GM19438 (cell line): Measurements from ENCODE around the gene SAMD4B.

Source experiments
- ATAC-seq: cut with Tn5 transposase; IDR thresholded peaks from one replicate; pipeline ENCODE4 v1.9.1; 2021; ENCODE audit warnings: low read depth; ENCODE audit not compliant: unreplicated experiment

The SAMD4B gene, protein sequence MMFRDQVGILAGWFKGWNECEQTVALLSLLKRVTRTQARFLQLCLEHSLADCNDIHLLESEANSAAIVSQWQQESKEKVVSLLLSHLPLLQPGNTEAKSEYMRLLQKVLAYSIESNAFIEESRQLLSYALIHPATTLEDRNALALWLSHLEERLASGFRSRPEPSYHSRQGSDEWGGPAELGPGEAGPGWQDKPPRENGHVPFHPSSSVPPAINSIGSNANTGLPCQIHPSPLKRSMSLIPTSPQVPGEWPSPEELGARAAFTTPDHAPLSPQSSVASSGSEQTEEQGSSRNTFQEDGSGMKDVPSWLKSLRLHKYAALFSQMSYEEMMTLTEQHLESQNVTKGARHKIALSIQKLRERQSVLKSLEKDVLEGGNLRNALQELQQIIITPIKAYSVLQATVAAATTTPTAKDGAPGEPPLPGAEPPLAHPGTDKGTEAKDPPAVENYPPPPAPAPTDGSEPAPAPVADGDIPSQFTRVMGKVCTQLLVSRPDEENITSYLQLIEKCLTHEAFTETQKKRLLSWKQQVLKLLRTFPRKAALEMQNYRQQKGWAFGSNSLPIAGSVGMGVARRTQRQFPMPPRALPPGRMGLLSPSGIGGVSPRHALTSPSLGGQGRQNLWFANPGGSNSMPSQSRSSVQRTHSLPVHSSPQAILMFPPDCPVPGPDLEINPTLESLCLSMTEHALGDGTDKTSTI

DNA sequence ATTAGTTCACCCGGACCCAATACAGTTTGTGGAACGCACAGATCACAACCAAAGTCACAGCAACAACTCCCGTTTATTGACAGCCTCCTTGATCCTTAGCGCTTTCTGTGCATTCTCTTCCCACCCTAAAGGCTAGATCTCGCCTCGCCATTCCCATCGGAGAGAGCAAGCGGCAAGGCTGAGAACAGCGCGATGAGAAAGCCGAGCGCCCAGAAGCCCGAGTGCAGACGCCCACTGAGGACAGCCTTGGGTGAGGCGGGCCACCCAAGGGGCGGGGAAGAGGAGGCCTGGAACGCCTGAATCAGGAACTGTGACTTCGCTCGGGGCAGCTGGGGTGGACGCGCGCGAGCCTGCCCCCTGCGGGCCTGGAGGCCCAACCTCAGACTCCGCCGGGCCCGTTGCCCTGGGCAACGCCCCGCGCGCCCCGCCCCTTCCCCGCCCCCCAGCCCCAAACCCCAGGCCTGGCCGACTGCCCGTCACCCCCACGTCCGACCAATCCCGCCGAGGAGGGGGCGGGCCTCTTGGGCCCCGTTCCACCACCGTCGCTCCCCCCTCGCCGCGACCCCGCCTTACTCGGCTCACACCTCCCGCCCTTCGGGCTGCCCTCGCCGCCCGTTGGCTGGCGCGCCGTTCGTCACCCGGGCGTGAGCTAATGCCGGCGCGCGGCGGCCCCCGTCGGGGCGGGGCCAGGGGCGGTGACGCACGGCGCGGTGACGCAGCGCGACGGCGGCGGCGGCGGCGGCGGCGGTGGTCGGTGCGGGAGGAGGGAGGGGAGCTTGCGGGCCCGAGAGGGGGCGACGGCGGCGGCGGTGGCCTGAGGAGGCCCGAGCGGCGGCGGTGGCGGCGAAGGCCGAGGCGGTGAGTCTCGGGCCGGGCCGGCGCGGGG is at the start of gene SAMD4B:
Gene SAMD4B, plus strand, starts transcription at position 703 of the 886 bp plus-strand sequence. CDS start 14,473 bp downstream, outside the sequence.
- ATAC-seq: peak; percentile 89

DNA sequence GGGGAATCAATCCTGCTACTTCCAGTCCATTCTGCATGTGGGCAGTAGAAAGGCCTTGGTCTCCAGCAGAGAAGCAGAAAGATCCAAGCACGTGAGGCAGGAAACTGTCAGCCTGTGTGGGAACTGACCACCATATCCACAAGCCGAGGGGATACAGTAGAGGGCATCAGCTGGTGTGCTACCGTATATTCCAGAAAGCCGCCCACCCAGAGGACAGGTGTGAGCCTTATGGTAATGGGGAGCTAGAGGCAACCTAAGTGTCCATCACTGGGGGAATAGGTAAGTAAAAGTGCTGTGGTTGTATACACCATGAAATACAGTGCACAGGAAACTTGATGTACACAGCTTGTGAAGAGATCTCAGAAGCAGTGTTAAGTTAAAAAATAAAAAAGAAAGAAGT is 48.8 kb upstream of the SAMD4B start:
- no peak for ATAC-seq

DNA sequence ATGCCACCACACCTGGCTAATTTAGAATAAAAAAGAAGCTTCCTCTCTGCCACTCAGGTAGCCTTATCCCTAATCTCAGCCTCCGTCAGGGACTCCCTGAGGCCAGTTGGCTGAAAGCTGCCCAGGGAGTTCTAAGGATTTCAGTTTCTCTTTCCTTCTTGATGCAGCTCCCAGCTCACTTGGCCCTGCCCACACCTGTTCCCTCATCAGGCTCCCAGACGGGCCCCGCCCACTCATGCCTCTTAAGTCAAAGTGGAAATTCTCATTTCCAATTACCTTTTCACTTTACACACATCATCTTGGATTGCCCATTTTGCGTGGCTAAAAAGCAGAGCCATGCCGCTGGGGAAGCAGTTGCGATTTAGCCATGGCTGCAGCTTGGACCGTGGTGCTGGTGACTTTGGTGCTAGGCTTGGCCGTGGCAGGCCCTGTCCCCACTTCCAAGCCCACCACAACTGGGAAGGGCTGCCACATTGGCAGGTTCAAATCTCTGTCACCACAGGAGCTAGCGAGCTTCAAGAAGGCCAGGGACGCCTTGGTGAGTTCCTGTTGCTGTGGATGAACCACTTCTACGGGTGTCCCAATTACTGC is 46.1 kb upstream of the SAMD4B start, which contains the start of gene IFNL1:
Gene IFNL1, plus strand, starts transcription at position 353 of the 591 bp plus-strand sequence. Its CDS starts 15 bp downstream, at position 368.
- ATAC-seq: no peak

DNA sequence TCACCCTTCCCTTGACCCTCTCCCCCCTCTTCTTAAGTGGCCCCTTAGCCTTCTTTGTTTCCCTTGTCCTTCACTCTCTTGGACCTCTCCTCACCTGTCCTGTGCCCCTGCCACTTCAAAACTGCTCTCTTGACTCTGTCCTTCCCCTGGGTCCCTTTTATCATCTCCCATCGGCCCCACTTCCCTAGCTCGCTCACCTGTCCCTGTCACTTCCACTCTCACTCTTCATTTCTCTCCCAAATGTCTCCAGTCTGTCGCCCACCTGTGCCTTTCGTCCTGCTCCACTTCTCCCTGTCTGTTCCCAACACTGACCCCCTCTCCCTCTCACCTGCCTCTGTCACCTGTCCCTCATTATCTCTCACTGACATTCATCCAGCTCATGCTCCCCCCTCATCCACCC is 45.3 kb upstream of the SAMD4B start:
- no peak for ATAC-seq

DNA sequence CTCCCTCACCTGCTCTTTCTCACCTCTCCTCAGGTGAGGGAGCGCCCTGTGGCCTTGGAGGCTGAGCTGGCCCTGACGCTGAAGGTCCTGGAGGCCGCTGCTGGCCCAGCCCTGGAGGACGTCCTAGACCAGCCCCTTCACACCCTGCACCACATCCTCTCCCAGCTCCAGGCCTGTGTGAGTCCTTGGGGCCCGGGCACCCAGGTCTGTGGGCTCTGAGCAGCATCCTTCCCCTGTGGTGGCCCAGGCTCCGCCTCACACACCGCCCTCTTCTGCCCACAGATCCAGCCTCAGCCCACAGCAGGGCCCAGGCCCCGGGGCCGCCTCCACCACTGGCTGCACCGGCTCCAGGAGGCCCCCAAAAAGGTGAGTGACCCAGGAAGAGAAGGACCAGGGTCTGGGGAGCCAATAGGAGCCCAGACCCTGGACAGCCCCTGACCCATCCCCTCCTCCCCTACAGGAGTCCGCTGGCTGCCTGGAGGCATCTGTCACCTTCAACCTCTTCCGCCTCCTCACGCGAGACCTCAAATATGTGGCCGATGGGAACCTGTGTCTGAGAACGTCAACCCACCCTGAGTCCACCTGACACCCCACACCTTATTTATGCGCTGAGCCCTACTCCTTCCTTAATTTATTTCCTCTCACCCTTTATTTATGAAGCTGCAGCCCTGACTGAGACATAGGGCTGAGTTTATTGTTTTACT is 44.1 kb upstream of the SAMD4B start:
- no peak for ATAC-seq

DNA sequence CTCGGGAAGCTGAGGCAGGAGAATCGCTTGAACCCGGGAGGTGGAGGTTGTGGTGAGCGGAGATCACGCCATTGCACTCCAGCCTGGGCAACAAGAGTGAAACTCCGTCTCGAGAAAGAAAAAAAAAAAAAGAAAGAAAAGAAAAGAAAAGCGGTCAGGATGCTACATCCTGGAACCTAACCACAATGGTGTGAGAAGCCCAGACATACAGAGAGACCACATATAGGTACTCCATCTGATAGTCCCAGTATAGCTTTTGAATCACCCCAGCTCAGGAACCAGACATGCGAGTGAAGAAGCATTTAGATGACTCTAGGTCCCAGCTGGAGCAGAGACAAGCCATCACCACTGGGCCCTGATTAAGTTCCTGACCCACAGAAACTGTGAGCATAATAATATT is 42.8 kb upstream of the SAMD4B start:
- no peak for ATAC-seq

DNA sequence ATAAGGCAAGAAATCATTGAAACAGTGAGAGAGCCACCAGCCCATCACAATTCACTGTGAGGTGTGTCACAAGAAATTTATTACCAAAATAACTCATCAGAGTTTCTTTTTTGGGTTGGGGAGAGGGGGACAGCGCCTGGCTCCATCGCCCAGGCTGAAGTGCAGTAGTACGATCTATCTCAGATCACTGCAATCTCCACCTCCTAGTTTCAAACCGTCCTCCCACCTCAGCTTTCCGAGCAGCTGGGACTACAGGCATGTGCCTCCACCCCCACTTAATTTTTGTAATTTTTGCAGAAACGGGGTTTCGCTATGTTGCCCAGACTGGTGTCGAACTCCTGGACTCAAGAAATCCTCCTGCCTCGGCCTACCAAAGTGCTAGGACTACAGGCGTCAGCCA is 42.4 kb upstream of the SAMD4B start:
- ATAC-seq: no peak

DNA sequence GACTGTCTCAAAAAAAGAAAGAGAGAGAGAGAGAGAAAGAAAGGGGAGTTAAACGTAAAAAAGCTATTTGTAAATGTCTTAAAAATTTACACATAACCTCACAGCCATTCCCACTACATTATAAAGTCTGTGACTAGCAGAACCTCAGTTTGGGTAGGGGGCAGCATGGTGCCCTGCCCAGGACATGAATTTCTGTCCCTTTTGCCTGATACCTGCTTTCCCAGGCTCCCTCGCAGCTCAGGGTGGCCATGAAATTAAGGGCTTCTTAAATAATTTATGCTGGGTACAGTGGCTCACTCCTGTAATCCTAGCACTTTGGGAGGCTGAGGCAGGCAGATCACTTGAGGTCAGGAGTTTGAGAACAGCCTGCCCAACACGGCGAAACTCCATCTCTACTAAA is 41.2 kb upstream of the SAMD4B start:
- no peak for ATAC-seq

DNA sequence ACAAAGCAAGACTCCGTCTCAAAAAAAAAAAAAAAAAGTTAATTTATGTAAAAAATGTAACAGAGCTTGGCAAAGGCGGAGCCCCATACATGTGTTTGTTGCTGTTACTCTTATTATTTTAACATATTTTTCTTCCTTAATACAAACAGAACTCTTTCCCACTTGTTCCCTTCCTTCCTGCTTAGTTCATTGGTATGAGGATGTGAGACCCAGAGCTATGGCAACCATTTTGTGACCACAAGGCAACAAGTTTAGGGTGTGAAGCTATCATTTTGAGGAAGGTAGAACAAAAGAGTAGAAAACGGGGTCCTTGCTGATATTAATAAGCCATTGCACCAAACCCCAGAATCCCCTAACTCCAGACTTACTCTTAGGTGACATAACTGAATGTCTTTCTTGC is 40.7 kb upstream of the SAMD4B start:
- ATAC-seq: no peak

DNA sequence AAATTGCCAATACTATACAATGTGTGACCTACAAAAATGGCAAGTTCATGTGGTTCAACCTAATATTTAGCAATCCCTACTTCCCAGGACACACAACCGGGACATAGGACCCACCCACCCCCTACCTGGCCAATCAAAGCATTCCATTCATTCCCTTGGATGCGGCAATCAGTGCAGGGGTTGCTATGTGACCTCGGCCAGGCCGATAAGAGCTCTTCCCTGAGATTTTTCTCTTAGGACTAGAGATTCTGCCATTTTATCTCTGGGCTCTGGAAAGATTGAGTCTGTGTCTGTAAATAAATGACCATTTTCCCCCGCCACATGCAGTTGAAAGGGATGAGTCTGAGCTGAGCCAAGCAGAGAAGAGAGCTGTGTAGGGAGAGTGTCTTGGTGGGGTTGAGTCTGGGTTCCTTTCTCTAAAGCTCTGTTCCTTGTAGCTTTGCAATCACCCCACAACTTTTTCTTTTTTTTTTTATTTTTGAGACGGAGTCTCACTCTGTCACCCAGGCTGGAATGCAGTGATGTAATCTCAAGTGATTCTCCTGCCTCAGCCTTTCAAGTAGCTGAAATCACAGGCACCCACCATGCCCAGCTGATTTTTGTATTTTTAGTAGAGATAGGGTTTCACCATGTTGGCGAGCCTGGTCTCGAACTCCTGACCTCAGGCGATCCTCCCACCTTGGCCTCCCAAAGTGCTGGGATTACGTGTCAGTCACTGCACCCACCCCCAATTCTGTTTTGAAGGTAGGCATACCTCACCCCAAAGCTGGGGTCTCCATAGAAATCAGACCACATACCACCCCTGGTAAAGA is 38.6 kb upstream of the SAMD4B start:
- no peak for ATAC-seq

DNA sequence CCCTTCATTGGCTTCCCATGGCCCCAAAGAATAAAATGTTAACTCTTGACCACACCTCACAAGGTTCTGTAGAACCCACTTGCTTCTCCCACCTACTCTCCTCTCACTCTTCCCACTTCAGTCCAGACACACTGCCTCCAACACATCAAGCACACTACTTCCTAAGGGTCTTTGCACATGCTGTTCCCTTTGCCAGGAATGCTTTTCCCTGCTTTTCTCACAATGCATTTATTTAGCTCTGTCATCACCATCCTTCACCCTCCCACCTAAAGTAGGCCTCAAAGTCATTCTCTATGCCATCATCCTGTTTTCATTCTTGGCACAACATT is 38.1 kb upstream of the SAMD4B start:
- ATAC-seq: no peak

DNA sequence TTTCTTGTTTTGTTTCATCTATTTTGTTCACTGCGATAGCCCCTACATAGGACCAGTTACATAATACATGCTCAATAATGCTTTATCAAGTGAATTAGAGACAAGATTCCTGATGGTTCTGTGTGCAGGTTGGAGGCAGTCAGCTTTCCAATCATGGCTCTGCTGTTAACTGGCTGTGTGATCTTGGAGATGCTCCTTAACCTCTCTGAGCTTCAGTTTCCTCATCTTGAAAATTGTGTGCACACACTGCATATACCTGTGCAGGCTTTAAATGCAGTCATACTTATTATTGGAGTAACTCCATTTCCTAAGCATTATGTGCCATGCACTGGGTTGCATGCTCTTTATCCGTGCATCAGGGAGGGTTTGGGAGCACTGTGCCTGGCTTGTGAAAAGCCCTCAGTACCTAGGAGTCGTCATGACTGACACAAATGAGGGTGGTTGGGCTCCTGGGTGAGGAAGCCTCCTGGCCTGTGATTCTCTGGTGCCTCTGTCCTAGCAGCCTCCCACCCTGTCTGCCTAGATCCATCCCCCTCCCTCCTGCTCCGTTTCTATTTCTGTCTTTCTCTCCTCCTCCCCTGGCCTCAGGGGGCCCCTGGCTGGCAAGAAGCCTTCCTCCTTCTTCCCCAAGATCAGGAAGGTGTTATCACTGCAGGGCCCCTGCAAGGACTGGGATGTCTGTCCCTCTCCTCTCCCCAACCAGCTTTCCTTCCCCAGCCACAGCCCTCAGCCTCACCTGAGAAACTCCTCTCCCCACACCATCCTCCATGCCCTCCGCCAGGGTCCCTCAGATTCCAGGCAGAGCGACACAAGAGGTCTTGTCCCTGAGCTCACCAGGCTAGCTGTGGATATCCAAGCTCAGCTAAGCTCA is 37.3 kb upstream of the SAMD4B start:
- ATAC-seq: no peak

DNA sequence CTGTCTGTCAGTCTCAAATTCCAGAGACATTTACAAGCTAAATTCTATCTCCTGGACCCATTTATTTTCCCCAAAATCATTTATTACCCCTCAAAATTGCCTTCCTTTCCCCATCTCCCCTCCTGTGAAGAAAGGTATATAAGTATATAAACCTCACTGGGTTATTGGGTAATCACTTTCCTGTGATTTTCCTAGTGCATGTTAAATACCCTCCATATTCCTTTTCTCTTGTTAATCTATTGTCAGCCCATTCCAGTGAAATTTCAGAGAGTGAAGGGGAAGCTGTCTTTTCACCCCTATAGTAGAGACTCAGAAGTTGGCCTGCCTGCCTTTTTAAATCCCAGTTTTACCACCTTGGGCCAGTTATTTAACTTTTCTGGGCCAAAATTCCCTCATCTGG is 36.1 kb upstream of the SAMD4B start:
- no peak for ATAC-seq

DNA sequence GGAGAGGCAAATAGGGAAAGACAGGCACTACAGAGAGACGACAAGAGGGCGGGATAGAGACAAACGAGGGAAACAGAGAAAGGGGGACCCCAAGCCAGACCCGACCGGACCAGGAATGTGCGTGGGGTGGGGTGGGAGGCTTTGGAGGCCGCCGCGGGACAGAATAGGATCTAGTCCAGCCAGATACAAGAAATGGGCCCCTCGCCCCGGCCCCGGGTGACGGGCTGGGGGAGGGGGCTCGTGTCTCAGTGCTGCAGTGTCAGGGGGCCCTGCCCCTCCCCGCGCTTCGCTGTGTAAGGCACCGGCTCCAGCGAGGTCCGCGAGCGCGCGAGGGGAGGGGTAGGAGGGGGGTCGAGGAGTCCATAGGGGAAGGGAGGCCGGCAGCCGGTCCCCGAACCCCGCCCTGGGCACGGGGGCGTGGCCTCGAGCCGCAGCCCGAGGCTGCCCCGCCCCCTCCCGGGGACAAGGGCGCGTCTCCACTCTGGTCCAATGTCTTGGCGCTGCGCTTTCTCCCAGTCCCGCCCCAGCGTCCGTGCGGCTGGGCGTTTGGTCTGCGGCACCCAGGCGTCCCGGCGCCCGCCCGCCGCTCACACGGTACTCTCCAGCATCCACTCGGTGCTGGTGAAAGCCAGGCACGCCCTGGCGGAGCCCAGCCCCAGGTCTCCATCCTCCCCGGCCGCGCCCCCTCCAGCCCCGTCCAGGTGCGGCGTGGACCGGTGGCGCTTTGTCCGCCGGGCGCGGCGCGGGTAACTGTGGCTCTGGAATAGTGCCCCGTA is 35.0 kb upstream of the SAMD4B start:
- ATAC-seq: no peak

DNA sequence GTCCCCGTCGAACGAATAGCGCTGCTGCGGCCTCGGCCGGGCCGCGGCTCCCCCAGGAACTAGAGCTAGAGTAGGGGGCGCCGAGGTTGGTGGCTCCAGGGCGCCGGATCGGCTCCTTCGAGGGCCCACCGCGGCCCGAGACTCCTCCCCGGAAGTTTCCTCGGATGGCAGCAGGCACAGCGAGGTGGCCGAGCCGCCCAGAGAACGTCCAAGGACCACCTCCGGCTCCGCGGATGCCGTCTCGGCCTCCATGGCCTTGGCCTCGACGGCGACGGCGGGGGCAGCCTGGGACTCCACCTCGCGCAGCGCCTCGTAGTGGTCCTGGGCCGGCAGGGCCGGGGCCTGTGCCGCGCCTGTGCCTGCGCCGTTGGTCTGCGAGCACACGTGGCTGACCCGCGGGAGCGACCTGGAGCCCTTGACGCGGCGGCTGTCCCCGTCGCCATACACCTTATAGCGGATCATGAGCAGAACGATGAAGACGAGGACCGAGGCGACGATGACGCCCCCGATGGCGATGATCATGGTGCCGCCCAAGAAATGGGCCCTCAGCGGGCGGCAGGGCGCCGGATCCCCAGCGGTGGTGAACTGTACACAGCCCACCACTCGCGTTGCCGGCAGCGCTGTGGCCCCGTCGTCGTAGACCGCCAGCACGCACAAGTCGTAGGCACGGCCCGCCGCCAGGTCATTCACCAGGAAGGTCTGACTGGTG is 34.2 kb upstream of the SAMD4B start:
- no peak for ATAC-seq

DNA sequence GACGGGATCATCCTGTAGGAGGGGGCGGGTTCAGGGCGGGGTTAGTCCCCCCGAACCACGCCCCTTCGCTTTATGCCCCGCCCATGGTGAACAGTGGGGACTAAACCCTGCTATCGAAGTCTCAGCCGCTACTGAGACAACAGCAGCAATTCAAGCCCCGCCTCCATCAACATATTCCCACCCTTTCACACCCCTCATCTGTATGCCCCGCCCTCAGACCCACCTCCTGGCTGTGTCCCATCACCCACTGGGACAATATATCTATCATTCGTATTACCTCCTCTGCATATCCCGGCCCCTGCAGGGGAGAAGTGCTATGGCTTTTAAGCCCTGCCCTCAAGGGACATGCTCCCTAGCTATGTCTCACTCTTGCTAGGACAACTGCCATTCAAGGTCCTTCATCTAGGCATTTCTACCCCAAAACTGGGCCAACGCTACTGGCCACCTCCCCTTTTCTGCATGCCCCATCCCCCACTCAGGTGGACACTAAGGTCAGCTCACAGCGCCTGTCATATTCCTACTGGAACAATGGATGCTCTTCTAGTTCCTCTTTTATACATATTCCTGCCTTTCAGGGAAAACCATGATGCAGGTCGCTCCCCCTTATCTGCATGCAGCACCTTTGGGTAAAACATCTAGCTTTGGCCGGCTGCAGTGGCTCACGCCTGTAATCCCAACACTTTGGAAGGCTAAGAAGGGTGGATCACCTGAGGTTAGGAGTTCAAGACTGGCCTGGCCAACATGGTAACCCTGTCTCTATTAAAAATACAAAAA is 33.5 kb upstream of the SAMD4B start:
- ATAC-seq: no peak
